GM18526 (cell line): ENCODE measurements around the gene SLC6A7.

Experiments used
- POLR2A ChIP-seq: IDR thresholded peaks from 3 replicates; pipeline ENCODE4 v1.6.1; 2011; ENCODE audit not compliant: insufficient read length; ENCODE audit errors: extremely low read depth

The SLC6A7 gene

DNA sequence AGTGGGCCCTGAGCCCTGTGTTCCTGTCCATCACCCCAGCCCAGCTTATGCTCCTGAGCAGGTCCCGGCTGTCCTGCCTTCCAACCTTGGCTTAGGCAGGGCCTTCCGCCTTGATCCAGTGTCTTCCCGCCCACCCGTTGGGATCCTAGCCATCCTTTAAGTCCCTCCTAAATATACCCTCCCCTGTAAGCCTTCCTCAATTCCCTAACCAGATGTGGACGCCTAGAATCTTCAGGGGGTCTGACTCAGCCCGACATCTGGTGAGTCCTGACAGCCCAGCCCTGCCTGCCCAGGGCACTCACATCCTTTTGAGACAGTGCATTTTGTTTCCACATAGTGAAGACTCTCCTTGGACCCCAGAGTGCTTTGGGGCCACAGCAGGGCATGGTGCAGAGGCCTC, 23.7 kb downstream of the SLC6A7 start:
- TF ChIP-seq POLR2A, result no peak

DNA sequence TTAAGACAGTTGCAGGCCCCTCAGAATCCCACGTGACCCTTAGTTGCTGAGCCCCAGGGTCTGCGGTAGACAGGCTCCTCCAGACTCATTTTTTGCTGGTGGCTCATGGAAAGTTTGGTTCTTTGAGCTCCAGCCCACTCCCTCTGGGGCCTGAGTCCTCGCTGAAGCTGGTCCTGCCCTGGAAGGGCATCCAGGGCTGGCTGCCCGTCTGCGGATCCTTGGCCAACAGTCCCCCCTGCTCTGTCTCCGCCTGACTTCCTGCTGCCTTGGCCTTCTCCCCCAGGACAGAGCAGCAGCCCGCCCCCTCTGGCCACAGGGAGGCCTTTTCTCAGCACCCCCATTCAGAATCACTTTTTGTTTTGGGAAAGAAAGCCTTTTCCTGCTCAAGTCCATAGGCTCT, 24.4 kb downstream of the SLC6A7 start:
- no peak for TF ChIP-seq POLR2A

DNA sequence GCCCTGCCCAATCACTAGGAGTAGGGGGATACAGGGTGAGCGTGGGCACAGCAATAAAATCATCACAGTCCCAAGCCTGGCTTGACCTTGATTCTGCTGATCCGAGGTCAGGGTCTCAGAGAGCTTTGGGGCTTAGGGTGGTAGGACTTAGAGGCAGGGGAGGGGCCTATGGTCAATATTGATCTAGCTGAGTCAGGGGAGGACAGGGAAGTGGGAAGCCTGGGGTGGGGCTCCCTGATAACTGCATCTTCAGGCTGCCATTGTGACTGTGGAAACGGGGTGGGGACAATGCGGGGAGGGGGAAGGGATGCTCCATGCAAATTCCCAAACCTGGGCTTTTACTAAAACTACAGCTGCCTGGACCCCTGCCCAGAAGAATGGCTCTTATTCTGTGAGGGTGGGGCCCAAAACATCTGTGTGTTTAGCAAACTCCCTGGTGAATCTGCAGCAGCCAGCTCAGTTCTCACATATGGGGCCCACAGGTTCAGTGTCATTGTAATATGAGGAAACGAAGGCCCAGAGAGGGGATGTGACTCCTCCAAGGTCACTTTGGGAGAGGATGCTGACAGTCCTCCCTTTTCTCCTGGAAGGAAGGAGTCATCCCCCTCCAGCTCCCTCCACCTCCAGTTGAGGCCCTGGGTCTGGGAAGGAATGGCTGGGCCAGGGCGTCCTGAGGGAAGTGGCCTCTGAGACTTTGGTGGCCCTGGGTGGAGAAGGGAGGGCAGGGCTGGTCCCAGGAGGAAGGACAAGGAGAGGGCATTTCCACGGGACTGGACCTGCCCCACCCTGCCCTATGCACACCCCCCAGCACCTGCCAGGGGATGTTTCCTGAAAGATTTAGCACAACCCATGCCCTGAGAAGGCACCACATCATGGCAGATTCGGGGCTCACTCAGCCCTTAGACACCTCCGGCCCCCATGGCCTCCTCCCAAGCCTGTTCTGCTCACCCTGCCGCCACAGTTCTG, 26.4 kb downstream of the SLC6A7 start:
- TF ChIP-seq POLR2A, result no peak

DNA sequence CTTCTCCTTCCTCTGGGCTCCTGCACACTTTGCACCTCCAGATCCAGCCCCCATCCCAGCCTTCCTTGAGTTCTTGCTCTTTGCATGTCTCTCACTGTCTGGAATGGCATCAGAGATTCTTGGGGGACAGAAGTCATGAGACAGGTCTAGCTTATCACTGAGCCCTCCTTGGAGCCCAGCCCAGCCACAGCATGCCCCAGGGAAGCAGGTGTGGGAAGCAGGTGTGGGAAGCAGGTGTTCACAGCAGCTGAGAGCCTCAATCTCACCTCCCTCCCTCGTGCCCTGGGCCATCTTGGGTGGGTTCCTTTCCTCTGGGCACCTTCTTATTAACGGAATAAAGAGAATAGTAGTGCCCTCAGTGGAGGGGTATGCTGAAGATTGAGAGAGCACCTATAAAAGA, 27.2 kb downstream of the SLC6A7 start:
- TF ChIP-seq POLR2A, result no peak

DNA sequence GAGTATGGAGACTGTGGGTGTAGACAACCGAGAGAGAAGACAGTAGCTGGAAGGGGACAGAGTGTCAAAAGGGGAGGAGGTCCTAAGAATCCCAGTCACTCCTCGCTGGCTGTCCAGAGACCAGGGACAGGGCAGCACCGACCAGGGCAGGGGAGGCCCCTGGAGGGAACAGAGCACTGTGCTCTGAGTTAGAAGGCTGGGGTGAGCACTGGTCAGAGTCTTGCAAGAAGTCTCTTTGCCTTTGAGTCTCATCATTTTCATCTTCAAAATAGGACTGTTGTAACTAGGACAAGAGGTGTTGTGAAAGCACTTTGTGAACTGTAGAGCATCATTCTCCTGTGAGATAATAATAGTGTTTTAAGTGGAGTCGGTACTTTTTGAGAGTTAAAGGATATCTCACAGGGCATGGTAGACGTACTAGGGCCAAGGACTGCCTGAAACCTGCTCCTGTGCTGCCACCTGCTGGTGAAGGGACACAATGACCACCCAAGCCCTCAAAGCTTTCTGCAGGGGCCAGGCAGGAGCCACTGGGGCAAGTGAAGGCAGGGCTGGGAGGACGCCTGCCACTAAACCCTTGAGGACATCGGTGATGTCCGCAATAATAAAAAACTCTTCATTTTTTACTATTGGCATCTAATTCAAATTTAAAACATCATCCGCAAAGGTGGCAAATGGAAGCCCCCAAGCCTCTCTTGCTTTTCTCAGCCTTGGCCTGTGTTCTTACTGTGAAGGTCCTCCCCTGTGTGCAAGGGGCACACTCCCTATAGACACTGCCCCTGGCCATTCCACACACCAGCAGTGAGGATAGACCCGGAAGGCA, 28.2 kb downstream of the SLC6A7 start:
- no peak for TF ChIP-seq POLR2A

DNA sequence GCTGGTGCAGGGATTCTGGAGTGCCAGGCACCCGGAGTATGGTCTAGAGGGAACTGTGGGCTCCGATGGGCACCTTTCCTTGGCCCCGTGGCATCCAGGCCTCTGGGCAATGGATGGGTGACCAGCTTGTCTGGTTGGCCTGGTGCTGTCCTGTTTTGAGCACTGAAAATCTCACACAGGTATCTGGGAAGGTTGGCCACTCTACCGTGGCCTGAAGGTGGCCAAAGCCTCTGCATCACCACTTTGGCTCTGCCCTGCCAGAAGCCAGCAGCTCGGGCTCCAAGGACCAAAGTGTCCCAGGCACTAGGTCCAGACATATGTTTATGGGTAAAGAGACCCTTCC, 28.8 kb downstream of the SLC6A7 start:
- no peak for TF ChIP-seq POLR2A

DNA sequence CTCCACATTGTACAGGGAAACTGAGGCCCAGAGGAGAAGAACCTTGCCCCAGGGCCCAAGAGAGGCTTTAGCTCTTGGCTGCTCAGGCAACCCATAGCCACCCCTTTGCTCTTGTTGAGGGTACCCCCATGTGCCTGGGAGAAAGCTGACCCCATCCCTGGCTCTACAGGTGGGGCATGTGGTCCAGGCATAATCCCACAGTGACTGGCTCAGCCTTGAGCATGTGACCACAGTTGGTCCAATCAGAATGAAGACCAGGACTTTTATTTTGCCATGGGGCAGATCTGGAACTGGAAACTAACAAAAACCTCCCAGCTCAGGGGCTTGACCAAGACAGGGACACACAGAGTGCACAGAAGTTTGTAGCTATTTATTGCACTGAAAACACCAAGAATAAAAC, 29.3 kb downstream of the SLC6A7 start:
- no peak for TF ChIP-seq POLR2A

DNA sequence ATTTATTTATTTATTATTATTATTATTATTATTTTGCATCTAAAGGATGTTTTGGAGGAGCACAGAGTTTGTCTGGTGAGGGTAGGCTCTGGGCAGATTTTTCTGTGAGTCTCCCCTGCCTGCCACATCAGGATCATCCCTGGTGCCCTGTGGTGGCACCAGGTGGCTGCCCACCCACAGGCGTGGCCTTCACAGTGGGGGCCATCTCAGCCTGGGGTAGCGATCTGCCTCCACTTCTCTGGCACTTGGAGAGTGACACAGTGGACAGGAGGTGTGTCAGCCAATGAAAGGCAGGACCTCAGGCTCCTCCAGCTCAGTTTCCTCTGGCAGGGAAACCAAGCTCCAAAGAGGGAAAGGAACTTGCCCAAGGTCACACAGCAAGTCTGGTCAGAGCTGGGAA, 30.0 kb downstream of the SLC6A7 start:
- TF ChIP-seq POLR2A, result no peak

DNA sequence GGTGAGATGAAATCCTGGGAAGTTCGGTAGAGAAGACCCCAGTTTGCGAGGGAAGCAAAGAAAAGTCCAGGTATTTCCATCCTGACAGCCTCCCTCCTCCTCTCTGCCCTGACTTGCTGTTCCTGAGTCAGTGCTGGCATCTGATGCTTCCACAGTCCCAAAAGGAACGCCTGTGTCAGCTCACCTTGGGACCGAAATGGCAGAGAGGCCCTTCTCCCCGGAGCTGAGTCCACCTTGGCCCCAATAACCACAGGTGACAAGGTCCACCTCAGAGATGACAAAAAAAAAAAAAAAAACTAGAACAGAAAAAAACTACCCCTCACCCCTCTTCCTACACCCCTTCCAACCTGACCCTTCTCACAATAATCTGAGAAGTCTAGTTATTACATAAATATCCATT, 31.6 kb downstream of the SLC6A7 start:
- TF ChIP-seq POLR2A, result no peak

DNA sequence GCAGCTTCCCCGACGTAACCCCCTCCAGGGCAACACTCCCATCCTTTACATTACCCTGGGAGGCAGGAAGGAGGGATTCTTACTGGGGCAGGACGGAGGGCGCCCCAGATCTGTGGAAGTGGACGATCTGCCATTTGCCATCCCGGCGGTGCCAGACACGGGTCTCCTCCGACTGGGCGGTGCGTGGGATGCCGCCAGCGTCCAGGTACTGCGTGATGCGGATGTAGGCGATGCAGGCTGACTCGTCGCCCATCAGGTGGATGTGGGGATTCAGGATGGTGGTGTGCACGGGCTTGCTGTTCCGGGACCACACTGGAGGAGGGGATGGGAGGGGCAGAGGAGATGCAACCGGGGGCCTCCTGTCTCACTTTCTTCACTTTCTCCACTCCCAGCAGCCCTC, 33.0 kb downstream of the SLC6A7 start:
- no peak for TF ChIP-seq POLR2A

DNA sequence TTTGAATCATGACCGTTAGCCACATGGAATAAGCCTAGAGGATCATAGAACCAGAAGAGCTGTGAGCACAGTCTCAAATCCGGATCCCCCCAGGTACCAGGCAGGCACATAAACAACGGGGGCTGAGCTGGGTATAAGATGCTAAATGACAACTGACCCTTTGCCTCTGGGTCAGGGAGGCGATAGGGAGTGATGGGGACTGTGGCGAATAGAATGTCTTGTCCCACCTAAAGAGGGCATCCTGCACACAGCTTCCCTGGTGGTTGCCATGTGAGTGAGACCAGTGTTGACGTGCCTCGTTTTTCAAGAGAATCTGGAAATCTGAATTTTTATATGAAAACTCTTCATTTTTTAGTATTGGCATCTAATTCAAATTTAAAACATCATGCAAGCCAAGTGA, 33.6 kb downstream of the SLC6A7 start:
- TF ChIP-seq POLR2A, result no peak

DNA sequence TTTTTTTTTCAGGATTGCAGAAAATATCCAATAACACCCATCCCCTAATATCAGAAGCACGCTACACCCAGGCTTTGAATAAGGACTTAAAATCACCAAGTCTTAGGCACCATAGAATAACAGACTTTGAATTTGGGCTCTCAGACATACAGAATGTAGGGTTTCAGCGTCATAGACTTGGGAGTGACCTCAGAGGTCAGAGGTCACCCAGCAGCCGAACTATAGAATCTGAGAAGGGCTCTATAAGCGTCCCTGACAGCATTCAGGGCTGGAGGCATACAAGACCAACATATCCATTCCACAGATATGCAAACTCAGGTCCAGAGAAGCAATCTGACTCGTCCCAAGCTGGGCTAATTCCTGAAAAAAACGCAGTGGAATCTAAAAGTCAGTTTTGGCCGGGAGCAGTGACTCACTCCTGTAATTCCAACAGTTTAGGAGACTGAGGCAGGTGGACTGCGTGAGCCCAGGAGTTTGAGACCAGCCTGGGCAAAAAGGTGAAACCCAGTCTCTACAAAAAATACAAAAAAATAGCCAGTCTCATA, 34.7 kb downstream of the SLC6A7 start:
- no peak for TF ChIP-seq POLR2A

DNA sequence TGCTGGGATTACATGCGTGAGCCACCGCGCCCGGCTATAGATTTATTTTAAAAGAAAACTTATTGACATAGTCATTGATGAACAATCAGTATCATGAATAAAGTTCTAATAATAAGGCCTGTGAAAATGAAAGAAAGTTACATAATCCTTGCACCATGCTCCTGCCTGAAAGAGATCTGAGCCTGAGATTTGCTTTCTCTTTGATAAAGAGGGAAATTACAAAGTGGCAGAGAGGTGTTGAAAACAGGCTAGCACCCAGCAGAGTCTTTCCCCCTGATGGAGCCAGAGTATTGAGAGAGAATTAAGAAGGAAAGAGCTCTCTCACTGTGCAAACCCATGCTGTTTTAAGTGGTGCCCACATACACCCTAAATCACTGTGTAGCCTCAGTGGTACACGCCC, 37.2 kb downstream of the SLC6A7 start:
- no peak for TF ChIP-seq POLR2A

DNA sequence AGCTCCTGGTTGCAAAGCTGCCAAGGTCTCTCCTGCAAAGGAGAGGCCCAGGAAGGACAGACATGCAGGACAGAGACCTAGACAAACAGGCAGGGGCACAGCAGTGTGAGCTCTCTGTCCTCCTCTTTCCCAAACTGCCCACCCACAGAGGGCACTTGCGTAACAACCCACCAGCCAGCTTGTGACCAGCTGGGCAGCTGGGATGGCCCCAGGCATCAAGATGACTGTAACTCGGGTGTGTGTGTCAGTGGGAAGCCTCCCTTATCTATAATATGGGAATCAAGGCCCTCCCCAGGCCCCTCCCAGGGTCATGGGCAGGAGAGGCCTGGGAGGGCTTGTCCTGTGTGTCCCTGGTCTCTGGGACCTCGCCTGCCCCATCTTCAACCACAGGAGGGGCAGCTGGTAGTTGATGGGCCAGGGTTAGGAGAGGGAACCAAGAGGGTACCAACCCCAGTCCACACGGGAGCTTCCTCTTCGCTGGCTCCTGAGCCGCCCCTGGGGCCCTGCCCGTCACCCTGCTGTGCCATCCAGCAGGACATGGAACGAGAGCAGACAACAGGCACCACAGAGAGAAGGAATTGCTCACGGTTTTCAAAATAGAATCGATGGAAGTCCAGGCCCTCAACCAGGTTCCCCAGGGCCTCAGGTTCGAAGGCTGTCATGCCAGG, 37.9 kb downstream of the SLC6A7 start:
- no peak for TF ChIP-seq POLR2A

DNA sequence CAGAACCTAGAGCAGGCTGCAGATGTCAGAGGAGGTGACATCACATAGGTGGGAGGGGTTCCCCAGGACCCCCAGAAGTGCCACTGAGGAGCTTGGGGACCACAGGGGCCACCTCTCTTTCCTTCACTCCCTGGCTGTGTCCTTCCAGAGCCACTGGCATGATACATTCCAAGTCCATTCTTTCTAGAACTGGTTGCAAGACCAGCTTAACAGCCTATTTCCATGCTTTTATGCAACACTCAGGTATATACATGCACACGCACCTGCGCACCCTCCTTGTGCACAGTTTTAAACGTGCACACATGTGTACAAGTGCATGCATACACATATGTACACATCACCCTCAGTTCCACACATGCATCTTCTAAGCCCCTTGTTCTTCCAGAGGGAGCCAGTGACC, 39.7 kb downstream of the SLC6A7 start:
- TF ChIP-seq POLR2A, result no peak
